Suppressor macrophage treated with lipopolysaccharide for 4 hours (primary cell): ENCODE results near the gene MREG.

Experiments used
- DNase-seq: peaks from one replicate; pipeline ENCODE4 v3.0.0-alpha.2; 2020

MREG gene

GRCh38 chr2:216013080-216013909 lies at the start of gene MREG:
MREG (minus strand) TSS chr2:216013551; CDS start chr2:216013327, 224 bp downstream.
- DNase-seq, result peak; percentile 94

- no peak for DNase-seq
Observed at GRCh38 chr2:216059233-216059834, 46.0 kb upstream of the MREG start.

GRCh38 chr2:216057688-216058193 lies 44.4 kb upstream of the MREG start:
- DNase-seq, result peak; percentile 77

- peak; percentile 25 for DNase-seq
Observed at GRCh38 chr2:216056739-216057138, 43.4 kb upstream of the MREG start.

GRCh38 chr2:216055680-216056079 lies 42.3 kb upstream of the MREG start:
- no peak for DNase-seq

GRCh38 chr2:216052420-216052819 lies 39.1 kb upstream of the MREG start:
- no peak for DNase-seq

- no peak for DNase-seq
Observed at GRCh38 chr2:216051350-216051749, 38.0 kb upstream of the MREG start.

- DNase-seq, result no peak
Observed at GRCh38 chr2:216049452-216049851, 36.1 kb upstream of the MREG start.

- no peak for DNase-seq
Observed at GRCh38 chr2:216047397-216047796, 34.0 kb upstream of the MREG start.

GRCh38 chr2:216044883-216045486 lies 31.6 kb upstream of the MREG start:
- DNase-seq, result no peak

- DNase-seq, result no peak
Observed at GRCh38 chr2:216043949-216044348, 30.6 kb upstream of the MREG start.

- DNase-seq, result no peak
Observed at GRCh38 chr2:216041438-216041837, 28.1 kb upstream of the MREG start.

- no peak for DNase-seq
Observed at GRCh38 chr2:216039918-216040317, 26.6 kb upstream of the MREG start.

- DNase-seq, result peak; percentile 83
Observed at GRCh38 chr2:216034065-216034464, 20.7 kb upstream of the MREG start.

- DNase-seq, result no peak
Observed at GRCh38 chr2:216033403-216033802, 20.1 kb upstream of the MREG start.

GRCh38 chr2:216031960-216032689 lies 18.8 kb upstream of the MREG start:
- peak; percentile 72 for DNase-seq

- no peak for DNase-seq
Observed at GRCh38 chr2:216030216-216030615, 16.9 kb upstream of the MREG start.

GRCh38 chr2:216029416-216030129 lies 16.2 kb upstream of the MREG start:
- DNase-seq, result no peak

GRCh38 chr2:216024779-216025336 lies 11.5 kb upstream of the MREG start:
- no peak for DNase-seq

GRCh38 chr2:216023055-216023648 lies 9.8 kb upstream of the MREG start:
- peak; percentile 69 for DNase-seq

- peak; percentile 53 for DNase-seq
Observed at GRCh38 chr2:216021768-216022565, 8.6 kb upstream of the MREG start.
